ENCODE measurements around the gene OR4K5.

DNA sequence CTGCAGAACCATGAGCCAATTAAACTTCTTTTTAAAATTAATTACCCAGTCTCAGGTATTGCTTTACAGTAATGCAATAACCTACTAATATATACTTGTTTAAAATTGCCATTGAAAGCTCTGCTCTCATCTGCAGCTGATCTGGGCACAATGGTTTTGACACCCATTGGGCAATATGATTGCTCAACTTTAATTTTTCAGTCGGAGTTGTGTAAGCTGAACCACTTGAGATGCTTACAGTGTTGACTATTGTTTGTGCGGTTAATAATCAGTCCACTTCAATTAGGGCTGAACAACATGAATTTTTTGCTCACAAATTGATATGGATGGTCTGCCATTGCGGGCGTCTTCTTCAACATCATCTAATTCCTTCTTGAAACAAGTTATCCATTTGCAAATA lies 18.0 kb upstream of the OR4K5 start:
- TF ChIP-seq, protein P1, sequence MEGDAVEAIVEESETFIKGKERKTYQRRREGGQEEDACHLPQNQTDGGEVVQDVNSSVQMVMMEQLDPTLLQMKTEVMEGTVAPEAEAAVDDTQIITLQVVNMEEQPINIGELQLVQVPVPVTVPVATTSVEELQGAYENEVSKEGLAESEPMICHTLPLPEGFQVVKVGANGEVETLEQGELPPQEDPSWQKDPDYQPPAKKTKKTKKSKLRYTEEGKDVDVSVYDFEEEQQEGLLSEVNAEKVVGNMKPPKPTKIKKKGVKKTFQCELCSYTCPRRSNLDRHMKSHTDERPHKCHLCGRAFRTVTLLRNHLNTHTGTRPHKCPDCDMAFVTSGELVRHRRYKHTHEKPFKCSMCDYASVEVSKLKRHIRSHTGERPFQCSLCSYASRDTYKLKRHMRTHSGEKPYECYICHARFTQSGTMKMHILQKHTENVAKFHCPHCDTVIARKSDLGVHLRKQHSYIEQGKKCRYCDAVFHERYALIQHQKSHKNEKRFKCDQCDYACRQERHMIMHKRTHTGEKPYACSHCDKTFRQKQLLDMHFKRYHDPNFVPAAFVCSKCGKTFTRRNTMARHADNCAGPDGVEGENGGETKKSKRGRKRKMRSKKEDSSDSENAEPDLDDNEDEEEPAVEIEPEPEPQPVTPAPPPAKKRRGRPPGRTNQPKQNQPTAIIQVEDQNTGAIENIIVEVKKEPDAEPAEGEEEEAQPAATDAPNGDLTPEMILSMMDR (conservative IDR thresholded peaks at IDR 0.05; ENCODE audit: low read depth, low read length), result no peak
- TF ChIP-seq EZH2 (IDR thresholded peaks at IDR 0.05; ENCODE audit: borderline replicate concordance, low read depth, low read length, poor library complexity, severe bottlenecking), result no peak

All from A673 (cell line).